ENCODE measurements around the gene KLRF1. TPM values are rescaled to one million over a fixed set of nuclear protein-coding genes. Genes with fewer than 3 reads are reported as not detected.

Gene KLRF1
- total RNA-seq, 1 experiment from 2014 or later: not detected

- Mint-ChIP-seq H3K4me3 (no peak overlapping the region), H3K4me1 (peaks cover 0 to 3% of the 10 kb centered on the region in 2 experiments; a peak in 2 of 4 replicates), H3K27ac (no peak overlapping the region), H3K36me3 (ENCODE audit: insufficient read depth in 1 of 3, low read depth in 3 of 3) (no peaks in the 10 kb centered on the region), H3K27me3 (ENCODE audit: low read depth) (no peaks in the 10 kb centered on the region), H3K9me3 (no peaks in the 10 kb centered on the region)
- no peaks in the 10 kb centered on the region; the same call in 1 of the 2 replicates for H3K4me1 ChIP-seq (ENCODE audit: insufficient read depth, low read length)
- H3K4me2 ChIP-seq (ENCODE audit: insufficient read depth, insufficient read length, low read length): no peak overlapping the region
- no peak overlapping the region for H4K5ac ChIP-seq (ENCODE audit: insufficient read length, low read depth, low read length)
- H4K20me1 ChIP-seq (ENCODE audit: control insufficient read depth, insufficient read depth, insufficient read length): no peaks in the 10 kb centered on the region
- H2AK5ac ChIP-seq (ENCODE audit: insufficient read length, low read length): no peak overlapping the region
- no peaks in the 10 kb centered on the region for H3K79me2 ChIP-seq (ENCODE audit: insufficient read depth, low read length)
- H2BK20ac ChIP-seq (ENCODE audit: low read depth, low read length, poor library complexity, severe bottlenecking): no peak overlapping the region
- no peak overlapping the region for H2BK5ac ChIP-seq (ENCODE audit: insufficient read length, low read length)
- no peak overlapping the region for H2AFZ ChIP-seq (ENCODE audit: low read length)
- H3K23me2 ChIP-seq (ENCODE audit: insufficient read length, low read depth, low read length, poor library complexity, severe bottlenecking): no peaks in the 10 kb centered on the region
- no peak overlapping the region for H4K91ac ChIP-seq (ENCODE audit: insufficient read length, low read depth, low read length)
- no peak overlapping the region for H3K23ac ChIP-seq (ENCODE audit: insufficient read length, low read depth, low read length)
- H3K9ac ChIP-seq (ENCODE audit: extremely low read depth, insufficient read length, low read length): no peak overlapping the region
- H3K4ac ChIP-seq (ENCODE audit: low read depth, low read length): no peak overlapping the region
- H3T11ph ChIP-seq (ENCODE audit: low read length): no peak overlapping the region
- no peak overlapping the region for H3K27ac ChIP-seq (ENCODE audit: insufficient read length, low read depth, low read length)
- no peak overlapping the region for H4K8ac ChIP-seq (replicated peaks; ENCODE audit: insufficient read length, low read depth, low read length)
- no CpG with 5 or more reads among the region's 3 CpGs for WGBS (ENCODE audit: extremely low coverage, insufficient read length, low lambda C conversion rate)
- no peak overlapping the region for H2BK12ac ChIP-seq (ENCODE audit: insufficient read length, low read depth, low read length)
- no peak overlapping the region for H3K18ac ChIP-seq (ENCODE audit: insufficient read length, low read depth, low read length)
- no peaks in the 10 kb centered on the region for H3K27me3 ChIP-seq (ENCODE audit: insufficient read depth, low read length)
- H3K9me3 ChIP-seq (ENCODE audit: control insufficient read depth, low read depth, low read length): no peaks in the 10 kb centered on the region
- H3K56ac ChIP-seq (ENCODE audit: insufficient read length, low read depth, low read length): no peak overlapping the region
- TF ChIP-seq CTCF (conservative IDR thresholded peaks at IDR 0.05): no peak
- no peak overlapping the region for H2BK15ac ChIP-seq (ENCODE audit: low read depth, low read length)
- H3K79me1 ChIP-seq (ENCODE audit: insufficient read depth, low read depth, low read length, poor library complexity, severe bottlenecking): no peaks in the 10 kb centered on the region
- no peak overlapping the region for H3K14ac ChIP-seq (ENCODE audit: insufficient read depth, low read length)
- no peak for DNase-seq
- H2BK120ac ChIP-seq (ENCODE audit: low read depth, low read length, poor library complexity, severe bottlenecking): no peak overlapping the region
These were observed 4.4 kb downstream of the KLRF1 start for GRCh38 chr12:9831720-9832119.
